ENCODE data around the gene STIM1.
"Not testable (repeated sequence)": the region's sequence is repeated elsewhere in the genome, so short reads cannot be mapped to it uniquely, and the experiment has no call there.

Gene STIM1

DNA sequence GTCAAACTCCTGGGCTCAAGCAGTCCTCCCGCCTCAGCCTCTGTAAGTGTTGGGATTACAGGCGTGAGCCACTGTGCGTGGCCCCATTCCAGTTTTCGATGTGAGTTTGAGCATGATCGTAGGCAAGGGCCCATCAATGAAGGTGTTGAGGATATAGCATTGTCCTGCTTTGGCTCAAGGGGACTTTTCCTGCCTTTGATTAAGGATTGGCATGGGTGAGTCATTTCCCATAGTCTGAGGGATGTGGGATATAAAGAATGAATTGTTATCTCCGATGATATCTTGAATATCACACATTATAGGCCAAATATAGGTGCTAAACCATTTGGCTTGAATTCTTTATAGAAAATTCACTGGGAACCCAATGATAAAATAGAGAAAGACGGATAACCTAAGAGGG is 30.4 kb downstream of the STIM1 start:
- DNase-seq (ENCODE audit: low spot score): no peak

DNA sequence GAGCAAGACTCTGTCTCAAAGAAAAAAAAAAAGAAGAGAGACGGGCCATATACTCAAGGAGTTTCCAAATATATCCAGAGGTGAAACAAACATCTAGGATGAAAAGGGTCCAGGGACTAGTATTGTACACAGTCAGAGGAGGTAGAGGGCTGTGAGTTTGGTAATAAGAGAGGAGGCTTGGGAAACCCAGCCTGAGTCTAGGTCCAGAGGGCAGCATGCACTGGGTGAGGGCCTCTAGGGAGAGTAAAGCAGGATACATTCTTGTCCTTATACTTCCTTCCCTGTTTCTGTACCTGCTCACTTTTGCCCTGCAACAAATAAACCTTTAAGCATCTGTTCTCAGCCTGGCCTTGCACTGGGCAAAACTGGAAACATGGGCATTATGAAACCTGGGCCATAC is 31.5 kb downstream of the STIM1 start:
- no peak for DNase-seq (ENCODE audit: low spot score)

DNA sequence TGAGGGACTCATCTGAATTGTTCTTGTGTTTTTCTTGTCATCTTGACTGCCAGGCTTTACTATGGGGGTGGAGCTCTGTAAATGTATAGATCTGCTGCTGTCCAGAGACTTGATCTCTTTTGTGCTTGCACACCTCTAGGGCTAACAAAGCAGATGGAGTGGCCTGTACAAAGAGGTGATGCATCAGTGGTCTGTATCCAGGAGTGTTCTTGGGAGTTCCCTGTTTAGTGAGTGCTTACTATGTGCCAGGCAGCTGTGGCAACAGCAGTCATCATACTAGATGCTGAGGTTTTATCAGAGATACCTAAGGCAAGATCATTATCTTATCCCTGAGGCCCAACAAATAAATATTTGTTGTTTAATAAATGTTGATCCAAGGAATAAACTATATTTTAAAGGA is 33.4 kb downstream of the STIM1 start:
- DNase-seq (ENCODE audit: low spot score): no peak

DNA sequence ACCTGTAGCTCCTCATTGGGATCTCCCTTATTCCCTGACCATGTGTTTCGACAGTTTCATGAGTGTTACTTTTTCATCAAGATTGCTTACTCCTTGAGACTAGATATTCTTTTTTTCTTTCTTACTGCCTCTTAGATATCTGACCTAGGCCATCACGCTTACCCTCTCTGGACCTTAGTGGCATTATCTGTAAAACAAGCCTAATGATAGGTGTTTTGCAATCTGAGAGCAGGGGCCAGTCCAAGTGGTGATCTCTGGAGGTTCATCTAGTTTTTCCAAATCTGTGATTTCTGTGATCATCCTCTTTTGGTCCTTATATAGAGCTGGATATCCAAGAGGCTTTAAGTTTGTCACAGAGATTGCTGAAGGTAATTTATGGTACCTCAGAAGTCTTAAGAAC is 34.5 kb downstream of the STIM1 start:
- DNase-seq (ENCODE audit: low spot score): no peak

DNA sequence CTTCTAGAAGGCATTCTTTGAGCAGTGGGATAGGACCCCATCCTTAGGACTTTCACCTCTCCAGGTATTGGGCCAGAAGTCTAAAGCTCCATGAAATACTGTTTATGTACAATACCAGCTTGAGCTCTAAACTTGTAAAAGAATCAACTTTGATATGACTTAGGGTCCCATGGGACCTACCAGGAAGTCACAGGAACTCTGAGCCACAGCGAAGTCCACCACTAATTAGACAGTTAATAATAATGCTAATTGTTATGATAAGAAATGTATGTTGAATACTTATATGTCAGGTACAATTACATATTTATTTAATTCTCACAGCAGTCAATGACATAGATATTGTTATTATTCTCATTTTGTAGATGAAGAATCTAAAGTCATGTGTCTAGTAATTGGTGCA is 35.3 kb downstream of the STIM1 start:
- DNase-seq (ENCODE audit: low spot score): no peak

DNA sequence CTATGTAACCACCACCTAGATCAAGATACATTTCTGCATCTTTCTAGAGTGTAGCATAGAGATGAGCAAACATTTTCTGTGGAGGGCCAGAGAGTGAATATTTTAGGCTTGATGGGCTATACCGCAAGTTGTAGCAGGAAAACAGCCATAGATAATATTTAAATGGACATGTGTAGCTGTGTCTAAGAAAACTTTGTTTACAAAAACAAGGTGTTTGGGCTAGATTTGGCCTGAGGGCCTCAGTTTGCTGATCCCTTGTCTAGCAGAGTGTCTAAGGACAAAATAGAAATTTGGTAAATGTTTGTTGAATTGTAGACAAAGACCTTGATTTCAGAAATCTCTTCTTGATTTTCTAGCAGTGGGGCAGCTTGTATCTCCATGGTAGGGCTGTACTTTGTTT is 36.3 kb downstream of the STIM1 start:
- DNase-seq (ENCODE audit: low spot score): no peak

DNA sequence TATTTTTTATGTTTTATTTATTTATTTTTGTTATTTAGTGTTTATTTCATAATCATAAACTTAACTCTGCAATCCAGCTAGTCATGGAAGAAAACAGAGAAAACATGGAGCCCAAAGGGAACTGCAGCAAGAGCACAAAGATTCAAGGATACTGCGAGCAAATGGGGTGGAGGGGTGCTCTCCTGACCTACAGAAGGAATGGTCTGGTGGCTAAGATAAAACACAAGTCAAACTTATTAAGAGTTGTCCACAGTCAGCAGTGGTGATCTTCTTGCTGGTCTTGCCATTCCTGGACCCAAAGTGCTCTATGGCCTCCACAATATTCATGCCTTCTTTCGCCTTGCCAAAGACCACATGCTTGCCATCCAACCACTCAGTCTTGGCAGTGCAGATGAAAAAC is 36.7 kb downstream of the STIM1 start:
- no peak for DNase-seq (ENCODE audit: low spot score)

DNA sequence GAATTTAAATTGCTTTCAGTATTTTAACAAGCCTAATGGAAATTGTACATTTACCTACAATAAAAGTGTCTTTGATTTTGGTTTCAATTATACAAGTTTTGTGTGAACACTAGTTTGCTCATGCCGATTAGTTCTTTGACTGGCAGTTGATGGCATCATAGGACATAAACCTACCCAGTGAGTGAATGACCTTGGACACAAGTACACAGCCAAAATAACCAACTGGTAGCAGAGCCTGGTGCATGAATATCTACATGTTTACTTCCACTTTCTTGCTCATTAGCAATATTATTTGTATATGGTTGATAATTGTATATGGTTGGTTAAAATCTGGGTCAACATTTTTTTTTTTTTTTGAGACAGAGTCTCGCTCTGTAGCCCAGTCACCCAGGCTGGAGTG is 37.8 kb downstream of the STIM1 start:
- no peak for DNase-seq (ENCODE audit: low spot score)

DNA sequence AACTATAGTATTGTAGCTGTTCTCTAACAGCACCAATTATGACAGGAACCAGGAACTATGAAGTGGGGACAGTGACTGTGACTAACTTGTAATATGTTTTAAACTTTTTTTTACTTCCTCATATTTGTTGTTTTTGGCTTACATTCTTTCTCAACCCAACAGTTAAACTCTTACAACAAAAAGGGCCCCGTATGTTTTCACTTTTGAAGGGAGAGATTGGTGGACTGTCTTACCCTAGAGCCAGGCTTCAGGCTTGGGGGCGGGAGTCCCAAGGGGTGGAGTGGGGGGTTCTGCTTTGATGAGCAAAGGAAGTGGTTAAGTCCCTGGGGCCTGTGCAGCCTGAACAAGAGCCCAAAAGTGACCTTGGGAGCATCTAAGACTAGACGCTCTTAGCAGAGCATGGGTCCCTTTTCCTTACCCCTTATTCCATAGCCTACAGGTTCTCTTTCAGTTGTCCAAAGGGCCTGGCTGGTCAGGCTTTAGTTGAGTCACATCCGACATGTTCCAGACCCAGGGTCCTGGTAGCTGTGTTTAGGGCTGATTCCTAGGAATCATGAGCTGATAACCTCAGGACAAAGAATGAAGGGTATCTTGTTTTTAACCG is 38.8 kb downstream of the STIM1 start:
- DNase-seq (ENCODE audit: low spot score): no peak

DNA sequence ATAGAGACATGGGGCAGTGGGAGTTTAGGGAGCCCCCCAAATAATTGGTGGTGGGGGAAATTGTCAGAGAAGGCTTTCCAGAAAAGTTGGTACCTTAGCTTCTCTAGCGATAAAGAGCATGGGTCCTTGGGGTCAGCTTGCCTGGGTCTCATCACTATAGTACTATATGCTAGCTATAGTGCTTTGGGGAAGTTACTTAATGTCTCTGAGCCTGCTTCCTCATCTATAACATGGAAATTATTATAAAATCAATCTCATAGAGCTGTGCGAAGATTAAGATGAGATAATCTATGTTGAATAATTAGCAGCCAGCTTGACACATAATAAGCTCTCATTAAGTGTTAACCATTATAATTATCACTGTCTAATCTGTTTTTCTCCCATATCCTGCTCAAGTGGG is 41.2 kb downstream of the STIM1 start:
- DNase-seq (ENCODE audit: low spot score): no peak

DNA sequence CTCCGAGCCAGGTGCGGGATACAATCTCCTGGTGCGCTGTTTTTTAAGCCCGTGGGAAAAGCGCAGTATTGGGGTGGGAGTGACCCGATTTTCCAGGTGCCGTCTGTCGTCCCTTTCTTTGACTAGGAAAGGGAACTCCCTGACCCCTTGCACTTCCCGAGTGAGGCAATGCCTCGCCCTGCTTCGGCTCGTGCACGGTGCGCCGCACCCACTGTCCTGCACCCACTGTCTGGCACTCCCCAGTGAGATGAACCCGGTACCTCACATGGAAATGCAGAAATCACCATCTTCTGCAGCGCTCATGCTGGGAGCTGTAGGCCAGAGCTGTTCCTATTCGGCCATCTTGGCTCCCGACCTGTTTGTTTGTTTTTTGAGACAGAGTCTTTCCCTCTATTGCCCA is 44.8 kb downstream of the STIM1 start:
- not testable (repeated sequence) for DNase-seq (ENCODE audit: low spot score)

DNA sequence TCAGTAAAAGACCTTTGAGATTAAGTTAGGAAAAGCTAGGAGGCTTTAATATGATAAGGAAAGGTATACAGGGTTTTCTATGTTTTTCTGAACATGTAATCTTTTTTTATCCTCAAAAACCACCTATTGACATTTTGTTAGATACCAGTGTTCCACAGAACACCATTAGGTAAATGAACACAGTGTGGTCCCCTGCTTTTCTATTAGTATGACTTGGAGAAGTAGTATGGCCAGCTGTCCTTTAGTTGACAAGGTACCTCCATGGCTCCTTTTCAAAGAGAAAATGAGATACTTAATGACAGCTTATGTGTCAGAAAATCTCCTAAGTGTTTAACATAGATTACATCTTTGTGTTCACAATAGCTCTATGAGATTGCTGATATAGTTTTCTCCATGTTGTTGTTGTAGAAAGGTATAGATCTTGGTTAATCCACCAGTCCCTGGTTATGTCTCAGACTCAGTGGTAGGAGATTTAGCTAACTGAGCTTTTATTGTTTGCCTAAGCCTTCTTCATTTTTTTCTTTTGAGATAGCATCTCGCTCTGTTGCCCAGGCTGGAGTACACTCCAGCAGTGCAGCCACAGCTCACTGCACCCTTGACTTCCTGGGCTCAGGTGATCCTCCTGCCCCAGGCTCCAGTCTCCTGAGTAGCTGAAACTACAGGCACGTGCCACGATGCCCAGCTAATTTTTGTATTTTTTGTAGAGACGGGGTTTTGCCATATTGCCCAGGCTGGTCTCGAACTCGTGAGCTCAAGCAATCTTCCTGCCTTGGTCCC is 46.0 kb downstream of the STIM1 start:
- DNase-seq (ENCODE audit: low spot score): no peak

DNA sequence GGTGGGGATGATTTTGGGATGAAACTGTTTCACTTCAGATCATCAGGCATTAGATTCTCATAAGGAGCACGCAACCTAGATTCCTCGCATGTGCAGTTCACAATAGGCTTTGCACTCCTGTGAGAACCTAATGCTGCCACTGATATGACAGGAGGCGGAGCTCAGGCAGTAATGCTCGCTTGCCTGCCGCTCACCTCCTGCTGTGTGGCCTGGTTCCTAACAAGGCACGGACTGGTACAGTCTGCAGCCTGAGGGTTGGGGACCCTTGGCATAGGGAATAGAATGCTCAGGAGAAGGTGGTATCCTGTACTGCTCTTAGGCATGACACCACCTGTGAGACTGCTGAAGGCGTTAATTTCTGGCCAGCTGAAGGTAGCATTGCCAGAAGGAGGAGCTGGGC is 47.0 kb downstream of the STIM1 start:
- DNase-seq (ENCODE audit: low spot score): no peak

DNA sequence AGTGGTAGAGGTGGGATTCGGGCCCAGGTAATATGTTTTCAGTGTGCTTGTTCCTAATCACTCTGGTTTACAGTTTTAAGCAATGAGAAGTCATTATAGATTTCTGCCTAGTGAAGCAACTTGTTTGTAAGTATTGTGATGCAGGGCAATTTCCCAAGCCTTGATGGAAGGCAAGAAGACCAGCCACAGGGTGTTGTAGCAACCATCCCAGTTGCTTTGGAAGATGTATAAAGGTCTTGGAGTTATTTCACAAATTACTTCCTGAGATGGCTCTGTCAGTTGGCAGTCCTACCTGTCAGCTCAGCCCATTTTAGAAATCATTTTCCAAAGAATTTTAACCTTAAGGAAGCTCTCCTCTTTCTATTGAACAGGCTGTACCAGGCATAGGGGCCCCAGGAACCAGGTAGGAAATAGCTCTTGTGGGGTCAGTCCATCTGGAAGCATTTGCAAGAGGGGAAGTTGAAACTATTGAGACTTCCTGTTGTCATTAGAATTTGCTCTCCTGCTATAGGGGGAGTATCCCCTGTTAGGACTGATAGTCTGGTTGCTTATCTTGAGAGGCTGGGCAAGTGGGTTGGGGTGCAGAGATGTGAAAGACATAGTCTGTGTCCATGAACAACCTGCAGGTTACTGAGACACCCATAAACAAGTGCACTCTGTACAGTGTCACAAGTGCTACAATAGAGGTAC is 47.9 kb downstream of the STIM1 start:
- no peak for DNase-seq (ENCODE audit: low spot score)

DNA sequence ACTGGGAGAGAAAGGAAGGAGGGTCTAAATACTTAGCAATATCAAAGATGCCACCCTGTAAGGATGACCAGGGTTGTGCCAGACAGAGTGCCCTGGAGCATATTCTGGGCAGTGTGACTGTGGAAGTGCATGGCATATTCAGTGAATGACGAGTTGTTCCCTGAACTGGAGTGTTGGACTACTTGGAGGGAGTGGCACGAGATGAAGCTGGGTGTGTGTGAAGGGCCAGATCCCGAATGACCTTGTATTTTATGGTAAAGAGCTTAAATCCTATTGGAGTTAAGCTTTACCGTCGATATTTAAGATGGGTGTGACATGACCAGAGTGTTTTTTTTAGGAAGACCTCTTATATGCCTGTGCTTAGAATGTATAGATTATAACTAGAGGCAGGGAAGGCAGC is 48.8 kb downstream of the STIM1 start:
- DNase-seq (ENCODE audit: low spot score): no peak

DNA sequence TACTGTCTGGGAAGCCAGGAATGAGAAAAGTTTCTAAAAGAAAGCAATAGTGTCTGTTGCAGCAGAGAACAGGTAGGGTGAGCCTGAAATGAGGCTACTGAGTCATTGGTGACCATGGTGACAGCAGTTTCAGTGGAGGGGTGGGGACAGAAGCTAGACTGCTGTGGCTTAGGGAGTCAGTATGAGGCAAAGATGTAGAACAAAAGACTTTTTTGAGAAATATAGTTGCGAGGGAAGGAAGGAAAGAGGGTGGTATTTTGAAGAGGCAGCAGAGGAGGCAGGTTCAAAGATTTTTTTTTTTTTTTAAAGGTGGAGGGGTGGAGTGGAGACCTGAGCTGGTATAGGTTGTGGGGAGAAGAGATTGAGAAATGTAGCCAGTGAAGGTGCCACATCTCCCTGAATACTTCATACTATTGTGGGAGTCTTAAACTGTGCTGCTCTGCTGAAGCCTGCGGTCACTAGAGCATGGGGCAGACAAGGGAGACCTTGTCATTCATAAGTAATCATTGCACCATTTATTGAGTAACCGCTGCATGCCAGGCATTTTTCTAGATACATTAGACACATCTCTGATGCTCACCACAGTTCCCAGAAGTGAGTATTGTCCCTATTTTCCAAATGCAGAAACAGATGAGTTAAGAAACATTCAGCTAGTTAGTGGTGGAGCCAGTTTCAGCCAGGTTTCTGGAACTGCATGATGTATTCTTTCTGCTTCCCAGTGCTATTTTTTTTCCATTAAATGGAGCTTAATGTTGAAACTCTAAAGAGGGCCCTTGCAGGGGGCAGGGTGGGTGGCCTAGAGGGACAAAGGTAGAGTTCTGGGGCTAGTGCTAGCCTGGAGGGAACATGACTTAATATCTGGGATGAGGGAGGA is 49.9 kb downstream of the STIM1 start:
- peak; percentile 52 for DNase-seq (ENCODE audit: low spot score)

DNA sequence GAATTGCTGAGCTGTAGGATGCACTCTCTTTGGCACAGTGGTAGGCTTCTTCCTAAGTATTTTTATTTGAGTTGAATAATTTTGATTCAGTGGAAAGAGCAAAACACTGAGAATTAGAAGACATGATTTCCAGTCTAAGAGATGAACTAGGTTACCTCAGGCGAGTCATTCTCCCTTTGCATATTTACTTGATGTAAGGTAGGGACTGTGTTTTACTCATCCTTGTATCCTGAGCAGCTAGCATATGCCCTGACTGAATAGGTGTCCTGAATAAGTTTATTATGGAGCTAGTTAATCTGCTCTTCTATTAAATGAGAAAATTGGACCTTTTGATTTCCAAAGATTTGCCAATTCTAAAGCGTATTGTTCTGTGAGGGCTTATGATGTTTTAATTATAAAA is 50.7 kb downstream of the STIM1 start:
- no peak for DNase-seq (ENCODE audit: low spot score)

DNA sequence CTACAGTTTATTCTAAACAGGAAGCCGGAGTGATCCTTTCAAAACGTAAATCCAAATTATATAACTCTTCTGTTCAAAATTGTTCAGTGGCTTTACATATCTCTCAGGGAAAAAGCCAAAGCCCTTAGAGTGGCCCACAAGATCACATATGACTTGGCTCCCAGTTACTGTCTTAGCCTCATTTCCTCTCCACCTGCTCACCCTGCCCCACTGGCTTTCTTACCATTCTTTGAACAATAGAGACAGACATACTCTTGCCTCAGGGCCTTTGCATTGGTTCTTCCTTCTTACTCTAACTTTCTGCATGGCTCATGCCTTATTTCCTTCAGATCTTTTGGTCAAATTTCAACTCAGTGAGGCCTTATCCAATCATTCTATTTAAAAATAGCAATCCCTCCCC is 52.1 kb downstream of the STIM1 start:
- no peak for DNase-seq (ENCODE audit: low spot score)

DNA sequence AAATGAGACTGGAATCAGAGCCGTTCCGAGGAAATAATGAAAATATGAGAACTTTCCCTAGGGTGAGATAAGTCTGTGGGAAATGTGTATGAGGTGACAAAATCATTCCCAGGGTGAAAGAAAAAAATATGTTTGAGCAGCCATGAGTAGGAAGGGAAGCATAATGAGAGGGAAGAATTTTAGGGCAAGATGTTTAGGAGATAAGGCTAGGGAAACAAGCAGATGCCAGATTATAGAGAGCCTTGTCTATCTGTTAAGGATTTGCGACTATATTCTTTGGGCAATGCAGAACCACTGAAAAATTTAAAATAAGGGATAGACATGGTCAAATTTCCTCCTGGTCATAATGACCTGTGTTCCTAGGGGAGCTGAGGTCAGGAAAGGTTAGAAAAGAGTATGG is 54.4 kb downstream of the STIM1 start:
- no peak for DNase-seq (ENCODE audit: low spot score)

DNA sequence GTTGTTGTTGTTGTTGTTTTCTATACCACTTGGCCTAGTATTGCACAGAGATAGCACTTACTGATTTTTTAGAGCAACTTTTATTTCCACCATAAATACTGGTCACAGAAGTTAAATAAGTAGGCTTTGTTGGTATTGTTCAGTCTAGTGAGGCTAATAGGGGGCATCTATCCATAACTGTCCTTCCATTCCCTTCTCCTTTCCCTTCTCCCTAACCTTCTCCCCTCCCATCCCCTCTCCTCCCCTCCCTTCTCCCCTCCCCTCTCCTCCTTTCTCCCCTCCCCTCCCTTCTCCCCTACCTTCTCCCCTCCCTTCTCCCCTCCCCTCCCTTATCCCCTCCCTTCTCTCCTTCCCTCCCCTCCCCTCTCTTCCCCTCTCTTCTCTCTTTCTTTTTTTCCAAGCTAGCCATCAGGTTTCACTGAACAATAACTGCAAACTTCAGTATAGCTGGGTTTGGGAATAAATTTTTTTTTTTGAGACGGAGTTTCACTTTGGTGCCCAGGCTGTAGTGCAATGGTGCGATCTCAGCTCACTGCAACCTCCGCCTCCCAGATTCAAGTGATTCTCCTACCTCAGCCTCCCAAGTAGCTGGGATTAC is 56.5 kb downstream of the STIM1 start:
- no peak for DNase-seq (ENCODE audit: low spot score)

DNA sequence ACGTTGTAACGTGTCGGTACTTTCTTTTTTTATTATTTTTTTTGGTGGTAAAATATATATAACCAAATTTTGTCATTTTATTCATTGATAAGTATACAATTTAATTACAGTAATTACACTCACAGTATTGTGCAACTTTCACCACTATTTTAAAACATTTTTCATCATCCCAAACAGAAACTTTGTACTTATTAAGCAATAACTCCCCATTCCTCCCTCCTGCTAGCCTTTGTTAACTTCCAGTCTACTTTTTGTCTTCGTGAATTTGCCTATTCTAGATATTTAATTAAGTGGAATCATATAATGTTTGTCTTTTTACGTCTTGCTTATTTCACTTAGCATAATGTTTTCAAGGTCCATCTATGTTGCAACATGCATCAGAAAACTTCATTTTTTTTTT is 58.5 kb downstream of the STIM1 start:
- DNase-seq (ENCODE audit: low spot score): no peak

DNA sequence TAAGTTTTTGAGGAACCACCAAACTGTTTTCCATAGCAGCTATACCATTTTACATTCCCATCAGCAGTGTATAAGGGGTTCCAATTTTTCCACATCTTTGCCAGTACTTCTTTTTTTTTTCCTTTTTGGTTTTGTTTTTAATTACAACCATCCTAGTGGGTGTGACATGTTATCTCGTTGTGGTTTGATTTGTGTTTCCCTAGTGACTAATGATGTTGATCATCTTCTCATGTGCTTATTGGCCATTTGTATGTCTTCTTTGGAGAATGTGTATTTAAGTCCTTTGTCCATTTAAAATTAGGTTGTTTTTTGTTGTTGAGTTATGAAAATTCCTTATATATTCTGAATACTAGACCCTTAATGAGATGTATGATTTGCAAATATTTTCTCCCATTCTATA is 59.3 kb downstream of the STIM1 start:
- no peak for DNase-seq (ENCODE audit: low spot score)
